HCT116 (cell line): Measurements from ENCODE around the gene LENG9. TPM values are rescaled to one million over a fixed set of nuclear protein-coding genes. Genes with fewer than 3 reads are reported as not detected.

Experiments
- ATAC-seq: fragments of 200-7000 bp; cut with Tn5 transposase; 2 replicates; pipeline ENCODE4 v1.9.1; 2020; ENCODE audit warnings: mild to moderate bottlenecking, moderate library complexity
- BruUV-seq: library from RNA; stranded (reverse); fragments of 400-500 nt; replicated peaks from 2 replicates; lab custom pipeline; 2021; lab: Mats Ljungman, UMichigan
- CTCF ChIA-PET: fragments of 300-600 bp; sonication (Branson Sonifier 250); formaldehyde crosslinking; loops from one replicate; lab custom pipeline; 2021; ENCODE audit warnings: antibody characterized with exemption; lab: Charles Lee
- POLR2A ChIA-PET: fragments of 300-600, 350-600 bp; sonication (Branson Sonifier 250); formaldehyde crosslinking; loops from one replicate; lab custom pipeline; 2021; ENCODE audit warnings: antibody characterized with exemption; lab: Charles Lee
- RAD21 ChIA-PET, 2 experiments: fragments of 300-600 bp; sonication (Branson Sonifier 250); formaldehyde crosslinking; loops; one replicate each; lab custom pipeline; 2023; ENCODE audit warnings: low total read pairs in 2 of 2; ENCODE audit not compliant: uncharacterized antibody in 2 of 2, unreplicated experiment in 2 of 2, low non-redundant PET in 1 of 2; lab: Charles Lee
- DNase-seq: peaks from one replicate; pipeline ENCODE4 v3.0.0-alpha.2; 2010; ENCODE audit warnings: low read depth, low spot score
- H2AFZ ChIP-seq: fragments of 200-600 bp; shearing (Covaris generic), sonication (generic); 2 replicates; pipeline ENCODE4 v1.6.1; 2017; ENCODE audit warnings: low read depth, mixed run types, mixed read lengths, antibody characterized with exemption, low read length; ENCODE audit not compliant: poor library complexity, severe bottlenecking
- H3K27ac ChIP-seq: 2 replicates; pipeline ENCODE4 v1.5.1; 2012; ENCODE audit warnings: low read depth, low read length
- H3K27me3 ChIP-seq: fragments of 200-600 bp; sonication (generic); 2 replicates; pipeline ENCODE4 v1.6.1; 2016; ENCODE audit warnings: mixed run types, low read length, mixed read lengths; ENCODE audit not compliant: insufficient read depth
- H3K36me3 ChIP-seq, 2 experiments: fragments of 200-500 bp in 1 of 2; fragments of 200-600 bp in 1 of 2; sonication (Bioruptor generic) in 1 of 2; sonication (generic) in 1 of 2; 2 replicates each; pipeline versions ENCODE4 v1.5.1 to v1.6.1; 2014 to 2016; ENCODE audit warnings: low read length in 2 of 2, inconsistent platforms in 1 of 2, mixed read lengths in 1 of 2, mixed run types in 1 of 2; ENCODE audit not compliant: insufficient read depth in 2 of 2, control insufficient read depth in 1 of 2
- H3K4me1 ChIP-seq, 2 experiments: fragments of 200-600 bp in 1 of 2; sonication (generic) in 1 of 2; 2 replicates each; pipeline versions ENCODE4 v1.5.1 to v1.6.1; 2012 to 2017; ENCODE audit warnings: low read length in 2 of 2, inconsistent platforms in 1 of 2, mild to moderate bottlenecking in 1 of 2, mixed read lengths in 1 of 2, mixed run types in 1 of 2, moderate library complexity in 1 of 2; ENCODE audit not compliant: insufficient read depth in 2 of 2, control insufficient read depth in 1 of 2
- H3K4me2 ChIP-seq: fragments of 200-600 bp; sonication (generic); 2 replicates; pipeline ENCODE4 v1.6.1; 2017; ENCODE audit warnings: mixed run types, low read length, mixed read lengths
- H3K4me3 ChIP-seq, 2 experiments: fragments of 200-600 bp in 1 of 2; sonication (generic) in 1 of 2; replicated peaks in 1 of 2; 2 replicates each; pipeline ENCODE4 v1.5.1; 2011 to 2016; ENCODE audit warnings: low read length in 2 of 2, control low read depth in 1 of 2, low read depth in 1 of 2, mild to moderate bottlenecking in 1 of 2, mixed read lengths in 1 of 2, mixed run types in 1 of 2
- H3K79me2 ChIP-seq: fragments of 200-600 bp; sonication (generic); 2 replicates; pipeline ENCODE4 v1.6.1; 2017; ENCODE audit warnings: mild to moderate bottlenecking, mixed run types, low read length, moderate library complexity, mixed read lengths; ENCODE audit not compliant: insufficient read depth
- H3K9ac ChIP-seq: fragments of 200-600 bp; sonication (generic); 2 replicates; pipeline ENCODE4 v1.6.1; 2016; ENCODE audit warnings: low read length, mixed read lengths
- H3K9me2 ChIP-seq: fragments of 200-600 bp; sonication (generic), shearing (Covaris generic); 2 replicates; pipeline ENCODE4 v1.6.1; 2017; ENCODE audit warnings: mixed run types, mild to moderate bottlenecking, moderate library complexity; ENCODE audit not compliant: insufficient read depth
- H3K9me3 ChIP-seq, 2 experiments: fragments of 200-500 bp in 1 of 2; fragments of 200-600 bp in 1 of 2; sonication (Bioruptor generic) in 1 of 2; sonication (generic) in 1 of 2; 2 replicates each; pipeline ENCODE4 v1.6.1; 2014 to 2017; ENCODE audit warnings: low read length in 2 of 2, mixed read lengths in 2 of 2, inconsistent platforms in 1 of 2, low read depth in 1 of 2, mild to moderate bottlenecking in 1 of 2, mixed run types in 1 of 2, moderate library complexity in 1 of 2; ENCODE audit not compliant: control insufficient read depth in 1 of 2, insufficient read depth in 1 of 2
- H4K20me1 ChIP-seq: fragments of 200-600 bp; sonication (generic), shearing (Covaris generic); 2 replicates; pipeline ENCODE4 v1.6.1; 2017; ENCODE audit warnings: mixed run types, mild to moderate bottlenecking, moderate library complexity; ENCODE audit not compliant: insufficient read depth
- ATF3 ChIP-seq: IDR thresholded peaks from 2 replicates; pipeline ENCODE4 v1.6.1; 2012
- CBX3 ChIP-seq: IDR thresholded peaks from 2 replicates; pipeline ENCODE4 v1.6.1; 2012; ENCODE audit warnings: low read depth
- CEBPB ChIP-seq: IDR thresholded peaks from 2 replicates; pipeline ENCODE4 v1.6.1; 2012; ENCODE audit warnings: low read depth
- CTCF ChIP-seq, 3 experiments: fragments of 200-600 bp in 1 of 3; sonication (generic) in 1 of 3; IDR thresholded peaks in 2 of 3; conservative IDR thresholded peaks in 1 of 3; 2 replicates each; pipeline ENCODE4 v1.5.1; 2012 to 2017; ENCODE audit warnings: low read depth in 2 of 3, low read length in 2 of 3, antibody characterized with exemption in 1 of 3, borderline replicate concordance in 1 of 3, control low read depth in 1 of 3, mild to moderate bottlenecking in 1 of 3, mixed read lengths in 1 of 3, mixed run types in 1 of 3, moderate library complexity in 1 of 3; ENCODE audit not compliant: insufficient read depth in 1 of 3
- EGR1 ChIP-seq: IDR thresholded peaks from 2 replicates; pipeline ENCODE4 v1.6.1; 2012; ENCODE audit warnings: low read depth
- ELF1 ChIP-seq: IDR thresholded peaks from 2 replicates; pipeline ENCODE4 v1.6.1; 2012; ENCODE audit warnings: low read depth, borderline replicate concordance
- EZH2 ChIP-seq: fragments of 200-600 bp; sonication (generic); IDR thresholded peaks from 2 replicates; pipeline ENCODE4 v1.6.1; 2017; ENCODE audit warnings: antibody characterized with exemption, mixed run types
- JUND ChIP-seq: IDR thresholded peaks from 2 replicates; pipeline ENCODE4 v1.6.1; 2012
- POLR2AphosphoS5 ChIP-seq: IDR thresholded peaks from 2 replicates; pipeline ENCODE4 v1.6.1; 2011; ENCODE audit warnings: mild to moderate bottlenecking, low read depth, low read length, moderate library complexity
- RAD21 ChIP-seq: IDR thresholded peaks from 2 replicates; pipeline ENCODE4 v1.6.1; 2012; ENCODE audit warnings: low read depth, mild to moderate bottlenecking
- REST ChIP-seq: IDR thresholded peaks from 2 replicates; pipeline ENCODE4 v1.6.1; 2012; ENCODE audit warnings: low read depth
- SIN3A ChIP-seq: IDR thresholded peaks from 2 replicates; pipeline ENCODE4 v1.6.1; 2012; ENCODE audit warnings: low read depth
- TCF7L2 ChIP-seq: IDR thresholded peaks from 2 replicates; pipeline ENCODE4 v1.7.0; 2011; ENCODE audit warnings: borderline replicate concordance, inconsistent platforms; ENCODE audit not compliant: insufficient read depth, insufficient read length; ENCODE audit errors: extremely low read depth
- YY1 ChIP-seq: IDR thresholded peaks from 2 replicates; pipeline ENCODE4 v1.6.1; 2011; ENCODE audit warnings: low read length, low read depth, moderate library complexity, mild to moderate bottlenecking; ENCODE audit not compliant: insufficient replicate concordance; ENCODE audit errors: extremely low read depth
- intact Hi-C: fragments of 100-400 bp; cut with micrococcal nuclease; formaldehyde crosslinking; loops from 2 replicates; pipeline ENCODE4 v1.10.0; 2022
- total RNA-seq: library from RNA; stranded (reverse); gene quantifications from one replicate; pipeline ENCODE4 v1.2.1, GENCODE V29; 2021; ENCODE audit not compliant: unreplicated experiment

The LENG9 gene
- total RNA-seq, 1 experiment from 2014 or later, result 9.0 TPM

- no TSS peak for BruUV-seq
- no peak for TF ChIP-seq REST
- TF ChIP-seq CTCF (IDR thresholded peaks at IDR 0.05 in 2 of 3, conservative IDR thresholded peaks at IDR 0.05 in 1 of 3; ENCODE audit: borderline replicate concordance in 1 of 3, insufficient read depth in 1 of 3, low read depth in 2 of 3, low read length in 2 of 3), result no peak
- TF ChIP-seq ATF3, result no peak
- no peak for TF ChIP-seq YY1
- no peak for TF ChIP-seq RAD21
- TF ChIP-seq POLR2AphosphoS5, result no peak
- TF ChIP-seq TCF7L2, result no peak
- no peak for TF ChIP-seq ELF1
- TF ChIP-seq CBX3, result no peak
- TF ChIP-seq EZH2, result no peak
- no peak for TF ChIP-seq JUND
- no peak for TF ChIP-seq EGR1
- TF ChIP-seq SIN3A, result no peak
- TF ChIP-seq CEBPB, result no peak
- Histone ChIP-seq H3K36me3 (no peaks in the 10 kb centered on the region), H3K27ac (no peak overlapping the region), H4K20me1 (no peaks in the 10 kb centered on the region), H3K27me3 (peaks cover 1% of the 10 kb centered on the region; the same call in 1 of the 2 replicates), H3K9me2 (no peaks in the 10 kb centered on the region), H2AFZ (no peak overlapping the region), H3K4me2 (no peak overlapping the region), H3K9me3 (no peaks in the 10 kb centered on the region), H3K4me1 (peaks cover 0 to 8% of the 10 kb centered on the region in 2 experiments; a peak in 1 of 4 replicates), H3K9ac (no peak overlapping the region), H3K4me3 (no peak overlapping the region), H3K79me2 (no peaks in the 10 kb centered on the region)
- ChIA-PET RAD21 (no interaction called here), CTCF (no interaction called here), POLR2A (no interaction called here)
- DNase-seq (no peak), ATAC-seq (no peak)
- intact Hi-C loops, result no loop called here
Observed at GRCh38 chr19:54415901-54416673, 47.5 kb downstream of the LENG9 start.
